HS-5 (cell line): ENCODE measurements around the gene CCNK.

Source experiments
- DNase-seq: peaks from one replicate; pipeline ENCODE4 v3.0.0-alpha.2; 2012; ENCODE audit warnings: low read depth

CCNK gene

GRCh38 chr14:99537399-99537798 lies 56.2 kb downstream of the CCNK start:
- peak; percentile 33 for DNase-seq

DNA sequence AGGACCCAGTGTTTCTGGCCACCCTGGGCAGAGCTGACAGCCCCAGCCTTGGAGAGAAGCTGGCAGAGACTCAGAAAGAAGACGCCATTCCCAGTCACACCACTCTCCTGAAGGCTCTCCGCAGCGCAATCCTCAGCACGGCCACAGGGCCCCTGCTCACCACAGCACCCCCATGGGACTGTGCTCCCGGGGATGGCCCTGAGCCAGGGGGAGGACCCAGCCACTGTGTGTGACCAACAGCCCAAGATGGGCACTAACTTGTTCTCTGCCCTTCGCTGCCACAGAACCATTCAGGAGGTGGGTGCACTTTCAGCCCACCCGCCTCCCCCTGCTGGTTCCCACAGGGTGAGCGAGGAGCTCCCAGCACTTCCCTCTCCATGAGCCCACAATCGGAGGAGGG lies 57.1 kb downstream of the CCNK start:
- no peak for DNase-seq

DNA sequence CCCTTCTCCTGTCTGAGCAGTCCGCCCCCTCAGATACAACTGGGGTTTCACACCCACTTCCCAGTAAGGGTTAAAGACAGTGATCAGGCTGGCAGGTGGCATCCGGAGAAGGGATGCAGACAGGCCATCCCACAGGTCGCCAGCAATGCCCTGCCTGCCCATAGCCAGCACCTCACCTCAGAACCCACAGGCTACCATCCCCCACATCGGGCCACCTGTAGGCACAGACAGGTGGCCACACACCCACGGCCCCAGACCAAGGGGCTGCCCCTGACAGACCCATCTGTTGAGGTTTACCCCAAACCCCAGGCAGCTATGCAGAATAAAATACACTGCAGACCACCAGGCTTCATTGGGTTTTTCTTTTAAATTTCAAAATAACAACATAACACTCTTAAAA lies 57.5 kb downstream of the CCNK start:
- DNase-seq: no peak

GRCh38 chr14:99539491-99539890 lies 58.3 kb downstream of the CCNK start:
- DNase-seq: no peak

DNA sequence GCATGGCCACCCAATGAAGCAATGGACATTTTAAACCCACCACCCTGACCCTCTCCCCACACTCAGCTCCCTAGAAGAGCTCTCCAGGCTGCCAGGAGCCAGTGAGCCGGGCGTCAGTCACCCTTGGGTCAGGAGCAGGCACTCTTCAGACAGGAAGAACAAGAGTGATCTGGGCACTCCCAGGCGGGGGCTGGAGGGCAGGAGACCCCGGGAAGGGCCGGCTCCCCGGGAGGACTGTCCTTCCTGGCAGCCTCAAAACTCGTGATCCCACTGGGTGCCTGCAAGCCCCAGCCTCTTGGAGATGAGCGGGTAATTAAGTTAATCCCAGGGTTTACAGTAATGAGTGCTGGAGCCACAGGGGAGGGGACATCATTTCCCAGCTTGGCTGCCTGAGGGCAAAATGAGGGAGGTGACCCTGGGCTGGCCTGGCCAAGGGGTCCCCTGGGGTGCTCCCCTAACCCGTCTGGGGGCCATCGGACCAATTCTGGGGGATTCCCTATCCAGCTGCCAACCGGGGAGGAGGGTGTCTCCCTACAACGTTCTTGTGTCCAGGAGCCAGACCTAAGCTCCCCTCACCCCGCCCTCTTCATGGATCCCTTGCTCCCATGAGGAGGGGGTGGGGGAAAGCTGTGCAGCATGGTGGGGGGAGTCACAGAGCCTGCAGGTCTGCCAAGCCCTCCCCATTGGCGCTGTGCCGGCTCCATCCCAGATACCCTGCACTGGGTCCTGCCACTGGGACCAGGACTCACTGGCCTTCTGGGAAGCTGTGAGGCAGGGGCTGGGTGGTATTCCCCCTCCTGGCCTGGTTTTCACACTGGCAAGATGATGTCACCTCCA lies 59.2 kb downstream of the CCNK start:
- DNase-seq: no peak

GRCh38 chr14:99541211-99541610 lies 60.0 kb downstream of the CCNK start:
- no peak for DNase-seq

- no peak for DNase-seq
Measured at GRCh38 chr14:99541677-99542470, 60.7 kb downstream of the CCNK start.

- no peak for DNase-seq
Measured at GRCh38 chr14:99542566-99542965, 61.4 kb downstream of the CCNK start.

DNA sequence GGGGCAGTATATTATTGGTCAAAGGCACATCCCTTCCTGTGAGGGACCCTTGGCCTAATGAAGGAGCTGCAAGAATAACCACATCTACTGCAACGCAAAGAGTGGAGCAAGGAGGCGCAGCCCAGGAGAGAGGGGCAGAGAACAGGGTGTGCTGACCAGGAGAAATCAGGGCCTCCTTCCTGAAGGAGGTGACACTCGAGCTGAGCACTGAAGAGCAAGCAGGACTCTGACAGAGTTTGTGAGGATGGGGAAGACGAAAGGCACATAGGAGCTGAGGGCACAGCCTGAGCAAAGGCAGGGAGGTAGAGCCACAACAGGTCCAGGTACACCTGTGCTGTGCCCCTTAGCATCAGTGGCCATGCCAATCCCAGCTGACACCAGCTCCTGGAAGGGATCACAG lies 62.2 kb downstream of the CCNK start:
- no peak for DNase-seq

GRCh38 chr14:99543985-99544384 lies 62.8 kb downstream of the CCNK start:
- DNase-seq: no peak

DNA sequence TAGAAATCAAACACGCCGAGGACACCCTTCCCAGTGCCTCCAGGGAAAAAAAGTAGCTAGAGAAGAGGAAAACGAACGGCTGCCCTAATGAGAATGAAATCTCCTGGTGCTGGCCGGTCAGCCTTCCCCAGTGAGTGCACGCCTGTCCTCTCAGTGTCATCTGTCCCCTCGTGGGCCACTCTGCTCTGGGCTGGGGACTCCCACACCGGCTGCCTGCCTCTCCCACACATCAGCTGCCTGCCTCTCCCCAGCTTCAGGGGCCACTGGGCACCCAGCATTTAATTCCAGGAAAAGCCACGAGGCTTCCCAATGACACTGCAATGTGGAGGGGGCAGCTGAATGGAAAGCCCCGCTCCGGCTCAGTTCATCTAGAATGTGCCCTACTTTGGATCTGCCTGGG lies 63.8 kb downstream of the CCNK start:
- DNase-seq: no peak

GRCh38 chr14:99545586-99545985 lies 64.4 kb downstream of the CCNK start:
- DNase-seq: no peak

DNA sequence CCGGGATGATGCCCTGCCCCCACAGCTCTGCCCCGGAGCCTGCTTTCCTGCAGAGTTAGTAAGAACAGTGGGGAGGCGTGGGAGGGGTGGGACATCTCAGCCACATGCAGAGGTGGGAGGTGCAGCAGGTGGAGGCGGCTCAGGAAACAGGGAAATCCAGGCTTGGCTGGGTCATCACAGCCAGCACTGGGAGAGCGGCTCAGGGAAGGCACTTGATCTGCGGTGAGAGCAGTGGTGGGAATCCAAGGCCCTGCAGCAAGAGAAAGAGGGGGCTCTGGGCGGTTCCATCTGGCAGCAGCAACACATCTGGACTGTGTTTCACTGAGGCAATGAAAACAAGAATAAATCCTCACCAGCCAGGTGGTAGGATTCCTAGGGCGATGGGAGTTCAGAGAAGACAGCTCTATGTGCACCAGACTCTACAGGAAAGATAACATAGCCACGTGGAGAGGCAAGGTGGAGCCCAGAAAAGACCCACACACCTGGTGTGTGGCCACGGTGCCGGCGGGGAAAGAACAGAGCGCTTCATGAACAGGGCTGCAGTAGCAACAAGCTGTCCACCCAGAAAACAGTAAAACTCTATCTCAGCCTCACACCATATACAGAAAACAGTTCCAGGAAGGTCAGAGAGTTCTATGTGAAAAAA lies 65.1 kb downstream of the CCNK start:
- DNase-seq: no peak

DNA sequence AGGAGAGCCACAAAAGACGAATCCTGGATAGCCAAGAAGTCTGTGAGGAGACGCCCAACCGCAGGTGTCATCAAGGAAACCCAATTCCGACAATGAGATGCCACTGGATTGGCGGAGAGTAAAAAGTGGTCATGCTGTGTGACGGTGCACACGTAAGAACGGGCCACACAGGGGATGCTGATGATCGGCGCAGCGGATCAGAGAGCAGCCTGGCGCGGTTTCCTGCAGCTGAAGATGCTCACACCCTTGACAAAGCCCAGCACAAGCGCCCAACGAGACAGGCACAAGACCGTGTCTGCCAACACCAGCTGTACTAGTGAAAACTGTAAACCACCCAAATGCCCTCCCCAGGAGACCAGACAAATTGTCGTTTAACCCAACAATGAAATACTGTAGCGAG lies 67.0 kb downstream of the CCNK start:
- no peak for DNase-seq

- DNase-seq: no peak
Measured at GRCh38 chr14:99548871-99549515, 67.8 kb downstream of the CCNK start.

DNA sequence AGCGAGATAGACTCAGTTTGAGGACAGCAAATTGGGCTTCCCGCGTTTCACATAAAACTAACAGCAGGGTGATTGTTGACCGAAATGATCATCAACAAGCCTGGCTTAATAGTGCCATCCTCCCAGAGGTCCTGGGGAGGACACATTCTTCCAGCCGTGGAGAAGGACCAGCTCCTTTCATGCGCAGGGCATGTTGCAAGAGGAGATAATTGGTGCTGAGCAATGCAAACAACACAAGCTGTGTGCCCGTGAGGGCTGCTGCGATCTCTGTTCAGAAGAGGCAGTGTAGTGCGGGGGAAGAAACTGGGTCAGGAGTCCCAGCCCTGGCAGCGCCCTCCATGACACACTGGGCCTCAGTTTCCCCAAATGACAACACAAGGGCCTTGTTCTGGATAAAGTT lies 68.5 kb downstream of the CCNK start:
- DNase-seq: no peak

GRCh38 chr14:99550387-99550992 lies 69.3 kb downstream of the CCNK start:
- no peak for DNase-seq

- no peak for DNase-seq
Measured at GRCh38 chr14:99551034-99551922, 70.1 kb downstream of the CCNK start.

- DNase-seq: no peak
Measured at GRCh38 chr14:99552021-99552553, 70.9 kb downstream of the CCNK start.

DNA sequence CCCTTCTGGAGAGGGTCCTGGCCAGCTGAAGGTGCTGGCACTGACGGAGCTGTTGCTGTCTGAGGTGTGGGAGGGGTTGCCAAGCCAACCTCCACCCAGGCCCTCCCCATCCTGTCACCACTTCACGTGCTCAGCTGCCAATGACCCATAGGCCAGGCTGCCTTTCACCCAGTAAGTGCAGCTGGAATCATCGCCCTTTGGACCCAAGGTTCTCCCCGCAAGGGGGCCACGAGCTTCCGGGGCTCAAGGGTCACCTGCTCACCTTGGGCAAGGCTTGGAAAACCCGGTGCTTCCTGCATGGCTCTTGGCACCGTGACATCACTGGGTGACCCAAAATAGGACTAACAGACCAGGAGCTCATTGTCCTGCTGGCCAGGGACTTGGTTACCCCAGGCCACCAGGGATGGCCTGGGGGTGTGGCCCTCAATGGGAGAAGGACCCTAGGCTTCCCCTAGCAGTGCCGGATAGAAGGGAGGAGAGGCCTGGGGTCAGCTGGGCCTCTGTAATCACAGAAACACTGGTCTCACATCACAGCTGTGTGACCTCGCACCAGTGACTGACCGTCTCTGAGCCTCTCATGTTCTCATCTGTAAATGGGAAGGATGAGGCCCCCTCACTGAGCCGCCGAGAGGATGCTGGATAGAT lies 71.5 kb downstream of the CCNK start:
- no peak for DNase-seq
